ENCODE measurements around the gene DUSP9.

DUSP9 gene

DNA sequence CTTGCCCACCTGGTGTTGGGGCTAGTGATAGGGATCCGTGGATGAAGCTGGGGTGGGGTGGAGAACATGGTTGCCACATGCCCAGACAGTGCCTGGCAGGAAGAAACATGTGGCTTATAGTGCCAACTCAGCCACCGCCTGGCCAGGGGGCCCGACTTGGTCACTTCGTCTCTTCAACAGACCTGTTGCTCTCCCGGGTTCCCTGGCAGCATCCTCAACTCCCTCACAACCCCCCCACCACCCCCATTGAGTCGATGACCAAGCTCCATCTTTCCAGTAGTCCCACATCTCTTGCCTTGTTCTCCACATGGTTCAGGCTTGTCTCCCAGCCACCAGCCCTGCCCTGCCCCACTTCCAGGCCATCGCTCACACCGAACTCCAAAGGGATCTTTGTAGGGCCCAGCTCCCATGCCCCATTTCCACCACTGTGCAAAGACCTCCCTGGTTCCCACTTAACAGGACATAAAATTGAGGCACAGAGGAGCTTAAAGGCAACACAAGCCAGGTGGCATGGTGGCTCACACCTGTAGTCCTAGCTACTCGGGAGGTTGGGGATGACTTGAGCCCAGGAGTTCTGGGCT lies 18.8 kb downstream of the DUSP9 start:
- H3K4me3 Mint-ChIP-seq = no peak overlapping the region
- peaks cover 24% of the 10 kb centered on the region for H3K27me3 Mint-ChIP-seq (ENCODE audit: low read depth)
- DNase-seq (ENCODE audit: low spot score) = no peak
- H3K9me3 Mint-ChIP-seq = no peaks in the 10 kb centered on the region
- H3K4me1 Mint-ChIP-seq (ENCODE audit: low read depth) = peaks cover 4% of the 10 kb centered on the region
- no peaks in the 10 kb centered on the region for H3K36me3 Mint-ChIP-seq (ENCODE audit: low read depth)
- no peak overlapping the region for H3K27ac Mint-ChIP-seq

DNA sequence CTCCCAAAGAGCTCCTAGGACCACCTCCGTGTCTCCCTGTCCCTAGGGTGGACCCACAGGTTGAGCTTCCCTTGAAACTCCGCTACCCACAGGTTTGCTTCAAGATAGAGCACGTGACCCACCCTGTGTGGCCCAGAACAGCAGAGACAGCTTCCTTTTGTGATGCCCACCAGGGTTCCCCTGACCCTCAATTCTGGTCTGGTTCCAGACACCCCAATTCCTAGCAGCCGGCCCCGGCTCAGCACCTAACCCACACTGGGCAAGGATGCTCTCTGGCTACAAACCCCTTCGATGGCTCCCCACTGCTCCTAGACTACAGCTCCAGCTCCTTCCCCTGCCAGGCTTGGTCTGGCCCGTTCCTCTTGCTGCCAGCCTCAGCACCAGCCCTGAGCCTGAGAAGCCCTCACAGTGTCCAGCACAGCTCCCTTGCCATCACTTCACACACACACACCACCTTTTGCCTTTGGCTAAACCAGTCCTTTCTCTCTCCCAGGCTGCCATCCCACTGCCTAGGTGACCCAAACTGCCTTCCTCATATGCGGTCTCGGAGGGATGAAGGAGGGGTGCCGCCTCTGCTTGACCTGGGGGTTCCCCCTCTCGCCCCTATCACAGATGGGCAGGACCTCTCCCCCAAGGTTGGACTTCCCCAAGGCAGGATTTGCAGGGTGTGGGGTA lies 20.4 kb downstream of the DUSP9 start:
- H3K9me3 Mint-ChIP-seq = no peaks in the 10 kb centered on the region
- peak overlapping the region; percentile 74 for H3K4me3 Mint-ChIP-seq
- H3K27ac Mint-ChIP-seq = peak overlapping the region; percentile 17

DNA sequence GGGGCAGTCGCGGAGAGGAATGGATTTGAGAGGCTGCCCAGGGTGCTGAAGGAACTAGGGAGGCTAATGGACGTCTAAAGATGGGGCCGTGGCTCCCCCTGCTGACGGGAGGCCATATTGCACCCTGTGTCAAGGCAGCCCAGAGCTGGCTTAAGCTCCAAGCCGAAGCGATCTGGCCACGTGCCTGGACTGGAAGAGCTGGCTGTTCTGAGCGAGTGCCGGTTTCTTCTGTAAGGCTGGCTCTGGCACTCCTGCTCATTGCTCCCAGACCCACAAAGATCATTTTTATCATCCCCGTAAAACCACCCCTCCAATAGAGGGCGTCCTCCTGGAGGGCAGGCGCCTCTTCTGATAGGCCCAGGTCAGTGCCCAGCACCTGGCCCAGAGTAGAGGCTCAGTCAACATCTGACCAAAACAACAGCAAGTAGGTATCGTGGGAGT lies 21.0 kb downstream of the DUSP9 start:
- Mint-ChIP-seq H3K27me3 (ENCODE audit: low read depth) (peaks cover 13% of the 10 kb centered on the region), H3K4me1 (ENCODE audit: low read depth) (peaks cover 4% of the 10 kb centered on the region), H3K9me3 (no peaks in the 10 kb centered on the region), H3K4me3 (peak overlapping the region; percentile 74), H3K36me3 (ENCODE audit: low read depth) (no peaks in the 10 kb centered on the region), H3K27ac (peak overlapping the region; percentile 17)
- DNase-seq (ENCODE audit: low spot score) = peak; percentile 58

More for the DNA sequence above, 20.4 kb downstream of the DUSP9 start:
- H3K36me3 Mint-ChIP-seq (ENCODE audit: low read depth) = no peaks in the 10 kb centered on the region
- peaks cover 4% of the 10 kb centered on the region for H3K4me1 Mint-ChIP-seq (ENCODE audit: low read depth)
- peaks cover 12% of the 10 kb centered on the region for H3K27me3 Mint-ChIP-seq (ENCODE audit: low read depth)
- no peak for DNase-seq (ENCODE audit: low spot score)

DNA sequence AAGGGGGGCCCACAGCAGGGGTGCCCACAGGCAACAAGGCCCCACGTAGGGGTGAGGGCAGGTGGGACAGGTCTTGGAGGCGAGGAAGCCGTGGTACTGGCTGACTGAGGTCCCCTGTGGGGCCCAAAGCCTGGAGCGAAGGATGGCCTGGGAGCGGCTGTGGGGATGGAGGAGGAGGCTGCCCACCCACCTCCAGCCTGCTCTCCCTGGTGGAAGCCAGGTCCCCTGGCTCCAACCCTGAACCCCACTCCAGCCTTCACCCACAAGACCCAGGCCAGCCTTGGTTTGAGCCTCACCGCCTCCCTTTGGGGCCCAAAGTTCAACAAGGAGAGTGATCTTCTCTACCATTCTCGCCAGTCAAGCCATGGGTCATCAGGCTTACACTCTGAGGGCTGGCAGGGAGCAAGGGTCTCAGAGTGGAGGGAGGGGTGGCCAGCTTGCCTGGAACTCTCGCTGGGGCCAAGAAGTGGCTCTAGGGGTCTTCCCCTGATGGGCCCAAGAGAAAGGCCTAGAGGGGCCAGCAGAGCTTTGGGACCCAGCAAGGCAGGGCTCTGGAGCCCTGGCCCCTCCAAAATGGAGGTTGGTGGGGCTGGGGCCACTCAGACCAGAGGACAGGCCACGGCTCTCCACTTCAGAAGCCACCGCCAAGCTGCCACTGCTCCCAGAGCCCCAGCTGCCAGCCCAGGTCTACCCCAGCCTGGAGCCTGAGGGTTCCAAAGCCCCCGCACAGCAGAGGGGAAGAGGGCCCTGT lies 21.6 kb downstream of the DUSP9 start:
- Mint-ChIP-seq H3K9me3 (no peaks in the 10 kb centered on the region), H3K4me3 (no peak overlapping the region), H3K4me1 (ENCODE audit: low read depth) (peaks cover 4% of the 10 kb centered on the region), H3K27me3 (ENCODE audit: low read depth) (peaks cover 14% of the 10 kb centered on the region), H3K36me3 (ENCODE audit: low read depth) (no peaks in the 10 kb centered on the region), H3K27ac (no peak overlapping the region)
- no peak for DNase-seq (ENCODE audit: low spot score)

DNA sequence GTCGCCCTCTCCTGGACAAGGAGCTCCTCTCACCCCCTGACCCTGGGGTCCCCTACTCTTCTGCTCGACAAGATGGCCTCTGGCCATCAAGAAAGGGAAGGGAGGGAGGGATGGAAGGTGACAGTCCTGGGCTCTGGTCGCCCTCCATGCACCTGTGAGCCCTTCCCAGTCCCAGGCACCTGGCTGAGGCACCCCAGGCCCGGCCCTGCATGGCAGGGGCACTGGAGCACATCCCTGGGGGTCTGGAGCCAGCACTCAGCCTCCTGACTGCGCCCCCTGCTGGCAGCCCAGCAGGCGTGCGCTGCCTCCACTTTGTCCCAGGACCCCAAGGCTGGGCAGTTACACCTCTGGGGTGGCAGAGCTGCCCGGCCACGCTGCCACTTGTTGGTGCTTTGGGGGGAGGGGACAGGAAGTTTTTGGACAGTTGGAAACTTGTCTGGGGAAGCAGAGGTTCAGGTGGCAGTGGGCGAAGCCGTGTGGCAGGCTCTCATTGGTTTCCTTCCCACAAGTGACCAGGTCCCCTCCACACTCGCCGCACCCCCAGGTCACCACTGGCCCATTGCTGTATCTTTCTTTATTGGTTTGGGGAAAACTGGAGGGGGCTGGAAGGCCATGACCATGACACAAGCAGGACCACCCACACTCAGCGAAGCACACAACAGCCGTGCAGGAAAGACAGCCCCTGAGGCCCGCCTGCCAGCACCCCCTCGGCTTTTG lies 22.3 kb downstream of the DUSP9 start:
- Mint-ChIP-seq H3K27ac (no peak overlapping the region), H3K9me3 (no peaks in the 10 kb centered on the region), H3K4me1 (ENCODE audit: low read depth) (peaks cover 4% of the 10 kb centered on the region), H3K36me3 (ENCODE audit: low read depth) (no peaks in the 10 kb centered on the region), H3K4me3 (no peak overlapping the region), H3K27me3 (ENCODE audit: low read depth) (peaks cover 19% of the 10 kb centered on the region)
- no peak for DNase-seq (ENCODE audit: low spot score)

DNA sequence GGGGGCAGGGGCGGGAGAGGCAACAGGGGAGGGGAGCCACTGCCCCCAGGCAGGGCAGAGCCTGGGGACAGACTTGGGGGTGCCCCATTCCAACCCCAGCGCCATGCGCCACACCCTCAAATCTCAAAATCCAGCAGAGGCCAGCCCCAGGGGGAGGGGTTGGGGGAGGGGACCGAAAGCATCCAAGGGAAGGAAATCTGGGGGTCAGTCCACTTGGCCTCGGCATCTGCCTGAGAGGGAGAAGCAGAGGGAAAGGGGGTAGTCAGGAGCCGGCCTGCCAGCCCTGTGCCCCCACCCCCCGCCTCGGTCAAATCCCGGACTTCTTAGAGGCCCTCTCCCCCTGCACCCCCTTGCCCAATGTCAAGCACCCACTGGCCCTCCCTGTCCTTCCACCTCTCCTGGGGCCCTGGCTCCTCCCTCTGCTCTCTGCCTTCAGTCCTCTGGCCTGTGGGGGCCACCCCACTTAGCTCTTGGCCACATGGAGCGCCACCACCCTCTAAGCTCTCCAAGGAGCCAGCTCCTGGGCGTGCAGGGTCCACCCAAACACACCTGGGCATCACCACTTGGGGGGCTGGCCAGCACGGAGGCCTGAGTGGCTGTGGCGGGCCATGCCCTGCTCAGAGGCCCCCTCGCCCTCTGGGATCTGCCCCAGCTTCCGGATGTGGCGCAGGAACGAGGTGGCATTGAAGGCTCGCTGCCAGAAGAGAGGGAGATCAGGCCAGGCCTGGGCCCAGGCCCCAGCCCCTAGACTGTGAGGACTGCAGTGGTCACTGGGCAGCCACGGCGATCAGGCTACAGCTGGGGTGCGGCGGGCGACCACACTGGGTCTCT lies 23.1 kb downstream of the DUSP9 start:
- no peaks in the 10 kb centered on the region for H3K9me3 Mint-ChIP-seq
- peaks cover 4% of the 10 kb centered on the region for H3K4me1 Mint-ChIP-seq (ENCODE audit: low read depth)
- H3K27ac Mint-ChIP-seq = no peak overlapping the region
- H3K27me3 Mint-ChIP-seq (ENCODE audit: low read depth) = peaks cover 26% of the 10 kb centered on the region
- H3K36me3 Mint-ChIP-seq (ENCODE audit: low read depth) = no peaks in the 10 kb centered on the region
- no peak for DNase-seq (ENCODE audit: low spot score)
- no peak overlapping the region for H3K4me3 Mint-ChIP-seq

DNA sequence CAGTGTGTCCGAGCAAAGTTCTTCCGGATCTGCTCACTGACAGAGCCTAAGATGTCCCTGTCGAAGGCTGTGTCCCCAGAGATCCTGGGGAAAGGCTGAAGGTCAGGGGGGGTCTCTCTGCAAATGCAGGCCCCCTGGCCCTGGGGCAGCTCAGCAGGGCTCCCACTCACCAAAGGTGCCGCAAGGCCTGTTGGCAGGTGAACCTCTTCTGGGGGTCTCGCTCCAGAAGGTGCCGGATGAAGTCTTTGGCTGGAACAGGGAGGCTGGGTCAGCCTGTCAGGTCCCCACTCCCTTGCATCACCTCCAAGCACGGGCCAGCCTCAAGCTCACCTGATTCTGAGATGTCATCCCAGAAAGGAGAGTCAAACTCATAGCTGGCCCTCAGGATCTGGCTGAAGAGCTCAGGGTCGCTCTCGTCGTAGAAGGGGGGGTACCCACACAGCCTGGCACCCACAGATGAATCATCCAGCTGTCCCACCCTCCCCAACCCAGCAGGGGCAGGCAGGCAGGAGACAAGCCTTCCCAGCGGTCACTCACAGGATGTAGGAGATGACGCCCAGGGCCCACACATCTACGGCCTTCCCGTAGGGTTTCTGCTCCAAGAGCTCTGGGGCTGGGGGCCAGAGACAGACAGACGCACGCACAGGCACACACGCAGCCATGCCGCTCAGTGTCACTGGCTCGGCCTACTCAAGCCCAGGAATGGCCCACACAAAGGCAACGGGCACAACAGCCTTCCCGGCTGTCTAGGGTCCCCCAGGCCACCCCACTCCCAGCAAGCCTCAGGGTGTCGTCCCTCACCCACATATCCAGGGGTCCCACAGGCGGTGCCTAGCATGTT lies 24.0 kb downstream of the DUSP9 start:
- no peaks in the 10 kb centered on the region for H3K9me3 Mint-ChIP-seq
- H3K27me3 Mint-ChIP-seq (ENCODE audit: low read depth) = peaks cover 28% of the 10 kb centered on the region
- no peak overlapping the region for H3K27ac Mint-ChIP-seq
- H3K4me1 Mint-ChIP-seq (ENCODE audit: low read depth) = peaks cover 4% of the 10 kb centered on the region
- no peak overlapping the region for H3K4me3 Mint-ChIP-seq
- DNase-seq (ENCODE audit: low spot score) = no peak
- H3K36me3 Mint-ChIP-seq (ENCODE audit: low read depth) = no peaks in the 10 kb centered on the region

DNA sequence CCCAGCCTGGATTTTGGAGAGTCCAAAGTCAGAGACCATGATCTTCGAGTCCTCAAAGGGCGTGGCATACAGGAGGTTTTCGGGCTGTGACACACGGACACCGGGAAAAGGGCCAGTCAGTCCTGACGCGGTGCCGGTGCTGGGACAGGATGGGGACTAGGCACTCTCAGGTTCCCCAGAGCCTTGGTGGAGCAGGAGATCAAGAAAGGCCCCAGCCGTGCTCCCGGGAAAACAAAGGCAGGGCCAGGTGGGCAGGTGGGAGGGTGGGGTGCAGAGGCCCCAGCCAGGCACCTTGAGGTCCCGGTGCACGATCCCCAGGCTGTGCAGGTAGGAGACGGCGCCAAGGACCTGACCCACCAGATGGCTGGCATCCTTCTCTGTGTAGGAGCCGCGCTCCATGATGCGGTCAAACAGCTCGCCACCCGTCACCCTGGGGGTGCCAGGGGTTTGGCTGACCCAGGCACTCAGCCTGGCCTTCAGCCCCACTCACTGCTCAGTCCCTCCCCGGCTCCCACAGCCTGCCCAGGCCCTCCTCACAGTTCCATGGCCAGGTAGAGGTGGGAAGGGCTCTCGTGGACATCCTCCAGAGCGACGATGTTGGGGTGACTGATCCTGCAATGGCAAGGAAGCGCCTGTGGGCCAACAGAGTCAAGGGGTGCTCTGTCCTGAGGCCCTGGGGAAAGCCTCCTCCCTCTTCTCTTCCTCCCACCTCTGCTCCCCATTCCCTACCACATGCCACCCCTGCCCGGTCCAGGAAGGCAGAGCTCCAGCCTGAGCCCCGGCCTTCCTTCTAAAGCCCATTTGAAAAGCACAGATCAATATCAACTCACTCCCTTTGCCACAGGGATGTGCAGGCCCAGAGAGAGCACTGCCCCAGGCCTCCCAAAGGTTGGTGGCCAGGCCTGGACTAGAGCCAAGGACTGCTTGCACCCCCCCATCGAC lies 24.9 kb downstream of the DUSP9 start:
- peaks cover 25% of the 10 kb centered on the region for H3K27me3 Mint-ChIP-seq (ENCODE audit: low read depth)
- H3K4me1 Mint-ChIP-seq (ENCODE audit: low read depth) = peaks cover 4% of the 10 kb centered on the region
- no peak overlapping the region for H3K27ac Mint-ChIP-seq
- H3K36me3 Mint-ChIP-seq (ENCODE audit: low read depth) = no peaks in the 10 kb centered on the region
- no peaks in the 10 kb centered on the region for H3K9me3 Mint-ChIP-seq
- DNase-seq (ENCODE audit: low spot score) = no peak
- no peak overlapping the region for H3K4me3 Mint-ChIP-seq

DNA sequence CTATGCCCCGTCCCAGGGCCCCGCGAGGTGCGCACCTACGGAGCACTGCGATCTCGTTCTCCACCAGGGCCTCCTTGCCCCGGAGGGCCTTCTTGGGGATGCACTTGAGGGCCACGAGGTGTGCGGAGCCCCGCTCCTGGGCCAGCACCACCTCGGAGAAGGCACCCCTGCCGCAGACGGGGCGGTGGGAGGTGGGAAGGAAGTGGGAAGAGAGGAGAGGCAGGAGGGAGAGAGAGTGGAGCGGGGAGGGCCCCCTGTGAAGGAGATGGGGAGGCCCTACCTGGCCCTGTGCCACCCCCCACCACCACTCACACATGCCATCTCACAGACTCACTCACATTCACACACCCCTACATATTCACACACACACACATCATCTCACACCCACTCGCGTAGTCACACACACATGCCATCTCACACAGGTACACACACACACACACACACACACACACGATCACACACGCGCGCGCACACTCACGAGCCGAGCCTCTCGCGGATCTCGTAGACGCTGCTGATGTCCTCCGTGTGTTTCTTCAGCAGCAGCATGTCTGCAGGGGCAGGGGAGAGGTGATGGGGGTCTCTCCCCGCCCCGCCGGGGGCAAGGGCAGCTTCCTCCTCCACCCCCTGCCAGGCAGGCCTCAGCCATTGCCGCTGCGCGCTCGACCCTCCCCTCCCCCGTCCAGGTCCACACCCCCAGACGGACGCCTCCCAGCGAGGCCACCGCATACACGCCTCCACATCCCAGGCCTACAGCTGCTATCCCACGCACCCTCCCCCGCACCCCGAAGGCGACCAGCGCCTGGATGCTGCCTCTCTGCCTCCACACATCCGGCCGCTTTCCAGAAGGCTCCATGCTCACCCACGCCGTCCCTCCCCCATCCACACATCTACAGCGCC lies 25.8 kb downstream of the DUSP9 start:
- no peaks in the 10 kb centered on the region for H3K36me3 Mint-ChIP-seq (ENCODE audit: low read depth)
- no peak overlapping the region for H3K27ac Mint-ChIP-seq
- no peak for DNase-seq (ENCODE audit: low spot score)
- H3K4me1 Mint-ChIP-seq (ENCODE audit: low read depth) = peaks cover under 1% of the 10 kb centered on the region
- no peaks in the 10 kb centered on the region for H3K9me3 Mint-ChIP-seq
- H3K4me3 Mint-ChIP-seq = no peak overlapping the region
- H3K27me3 Mint-ChIP-seq (ENCODE audit: low read depth) = peaks cover 22% of the 10 kb centered on the region

DNA sequence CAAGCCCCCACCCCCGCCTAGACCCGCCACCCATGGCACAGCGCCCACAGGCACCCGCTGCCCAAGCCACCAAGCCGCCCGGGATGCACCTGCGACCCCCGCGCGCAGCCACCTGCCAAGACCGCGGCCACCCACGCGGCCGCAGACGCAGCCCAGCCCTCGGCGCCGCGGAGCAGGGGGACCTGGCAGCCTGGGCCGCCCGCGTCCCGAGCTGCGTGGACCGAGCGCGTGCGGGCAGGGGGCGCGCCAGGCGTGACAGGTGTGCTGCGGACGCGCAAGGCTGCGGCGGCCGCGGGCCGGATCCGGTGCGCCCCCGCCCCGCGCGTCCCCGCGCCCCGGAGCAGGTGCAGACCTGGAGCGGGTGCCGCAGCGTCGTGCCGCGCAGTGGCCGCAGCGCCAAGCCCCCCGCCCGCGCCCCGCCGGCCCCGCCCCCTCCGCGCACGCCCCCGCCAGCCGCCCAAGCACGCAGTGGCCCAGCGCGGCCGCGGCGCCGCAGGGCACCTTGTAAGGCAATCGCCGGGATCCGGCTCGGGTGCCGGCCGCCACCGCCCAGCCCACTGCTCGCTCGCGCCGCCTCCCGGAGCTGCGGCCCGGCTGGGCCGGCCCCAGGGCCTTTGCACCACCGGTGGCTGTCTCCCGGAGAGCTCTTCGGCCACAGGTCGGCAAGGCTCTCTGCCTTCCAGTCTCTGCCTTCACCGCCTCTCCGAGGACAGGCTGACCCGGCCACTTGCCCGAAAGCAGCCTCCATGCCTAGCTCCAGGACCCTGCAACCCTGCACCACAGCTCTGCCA lies 26.6 kb downstream of the DUSP9 start, which contains the start of gene PNCK:
PNCK (minus strand) TSS at position 386 of the 791 bp plus-strand sequence. CDS start 737 bp downstream, outside the sequence.
- Mint-ChIP-seq H3K27ac (no peak within 1 kb of the TSS), H3K36me3 (ENCODE audit: low read depth) (no peaks in the 10 kb centered on the region), H3K27me3 (ENCODE audit: low read depth) (peaks cover 22% of the 10 kb centered on the region), H3K4me1 (ENCODE audit: low read depth) (no peaks in the 10 kb centered on the region), H3K9me3 (no peaks in the 10 kb centered on the region), H3K4me3 (no peak within 1 kb of the TSS)
- no peak for DNase-seq (ENCODE audit: low spot score)

Measured in T-helper 2 cell treated with Interferon-gamma antibody and Interleukin-4, amounts not matched to agents 5 μg/mL and 100 μg/mL, for 36 hours (primary cell).